ENCODE data around the gene SHCBP1. TPM values are rescaled to one million over a fixed set of nuclear protein-coding genes. Genes with fewer than 3 reads are reported as not detected.

SHCBP1 gene
- total RNA-seq, 4 donors from 2014 or later: 1.8 TPM; not detected in 3

DNA sequence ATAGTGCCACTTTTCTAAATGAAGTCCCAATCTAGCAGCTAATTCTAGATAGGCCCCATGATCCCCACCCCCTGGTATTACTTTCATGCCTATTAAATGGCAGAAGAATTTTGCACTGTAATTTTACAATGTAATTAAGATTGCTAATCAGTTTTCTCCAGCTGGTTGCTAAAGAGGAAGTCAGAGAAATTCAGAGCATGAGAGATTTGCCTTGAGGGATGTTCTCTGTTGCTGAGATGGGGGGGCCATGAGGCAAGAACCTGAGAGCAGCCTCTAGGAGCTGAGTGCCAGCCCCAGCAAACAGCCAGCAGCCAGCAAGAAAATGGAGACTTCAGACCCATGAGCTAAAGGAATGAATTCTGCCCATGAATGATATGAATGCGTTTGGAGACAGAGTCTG lies 38.9 kb downstream of the SHCBP1 start:
- Histone ChIP-seq H3K27ac (no peak overlapping the region), H3K4me3 (replicated peaks in 1 of 3) (no peak overlapping the region), H3K4me1 (no peaks in the 10 kb centered on the region), H3K27me3 (no peaks in the 10 kb centered on the region), H3K36me3 (no peaks in the 10 kb centered on the region), H3K9me3 (no peaks in the 10 kb centered on the region)
- 86 to 95% methylated on average over 1 of the region's 1 CpG for WGBS, 2 donors
- DNase-seq: no peak
- intact Hi-C loops (cut with DNase I): no loop called here
- TF ChIP-seq CTCF (IDR thresholded peaks at IDR 0.05): no peak
- TF ChIP-seq POLR2A (IDR thresholded peaks at IDR 0.05): no peak

DNA sequence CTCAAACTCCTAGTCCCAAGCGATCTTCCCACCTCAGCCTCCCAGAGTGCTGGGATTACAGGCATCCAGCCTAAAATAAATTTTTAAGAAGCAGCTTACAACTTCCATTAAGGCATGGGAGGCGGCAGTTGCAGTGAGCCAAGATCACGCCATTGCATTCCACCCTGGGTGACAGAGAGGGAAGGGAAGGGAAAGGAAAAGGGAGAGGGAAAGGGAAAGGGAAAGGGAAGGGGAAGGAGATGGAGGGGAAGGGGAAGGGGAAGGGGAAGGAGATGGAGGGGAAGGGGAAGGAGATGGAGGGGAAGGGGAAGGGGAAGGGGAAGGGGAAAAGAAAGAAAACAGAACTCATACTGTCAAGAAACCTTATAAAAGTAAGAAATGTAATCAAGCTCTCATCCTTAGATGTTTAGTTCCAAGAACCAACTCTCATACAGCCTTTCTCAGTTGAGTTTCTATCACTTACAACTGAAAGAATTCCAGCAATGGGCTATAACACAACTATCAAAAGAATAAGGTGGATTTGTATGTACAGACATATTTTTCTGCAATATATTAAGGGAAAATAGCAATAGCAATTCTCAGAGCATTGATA lies 43.1 kb downstream of the SHCBP1 start:
- TF ChIP-seq CTCF (IDR thresholded peaks at IDR 0.05) (no peak), POLR2A (IDR thresholded peaks at IDR 0.05) (no peak)
- intact Hi-C loops (cut with DNase I): no loop called here
- no peaks in the 10 kb centered on the region for H3K9me3 ChIP-seq
- H3K4me3 ChIP-seq (replicated peaks in 1 of 3): no peak overlapping the region
- no peaks in the 10 kb centered on the region for H3K27me3 ChIP-seq
- H3K36me3 ChIP-seq: no peaks in the 10 kb centered on the region
- no peak for DNase-seq
- no peak overlapping the region for H3K27ac ChIP-seq
- WGBS, 2 donors: 95 to 97% methylated on average over 3 of the region's 3 CpGs
- no peaks in the 10 kb centered on the region for H3K4me1 ChIP-seq

DNA sequence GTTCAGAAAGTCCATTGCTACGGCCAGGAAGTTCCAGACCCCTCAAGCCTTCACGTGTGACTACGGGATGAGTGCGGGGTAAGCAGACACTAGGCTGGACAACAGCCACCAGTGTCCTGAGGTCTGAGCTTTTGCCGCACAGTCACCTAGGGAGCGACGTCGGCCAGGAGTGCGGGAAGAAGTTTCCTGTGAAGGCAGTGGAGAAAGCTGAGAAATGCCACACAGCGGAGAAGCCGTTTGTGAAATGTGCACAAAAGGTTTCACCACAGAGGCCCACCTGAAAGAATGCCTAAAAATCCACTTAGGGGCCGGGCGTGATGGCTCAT lies 47.4 kb downstream of the SHCBP1 start:
- TF ChIP-seq CTCF (IDR thresholded peaks at IDR 0.05) (no peak), POLR2A (IDR thresholded peaks at IDR 0.05) (no peak)
- no peaks in the 10 kb centered on the region for H3K4me1 ChIP-seq
- H3K4me3 ChIP-seq (replicated peaks in 1 of 3): no peak overlapping the region
- H3K27me3 ChIP-seq: no peaks in the 10 kb centered on the region
- no peaks in the 10 kb centered on the region for H3K9me3 ChIP-seq
- WGBS, 2 donors: 83 to 86% methylated on average over 13 of the region's 13 CpGs
- no peak for DNase-seq
- no peak overlapping the region for H3K27ac ChIP-seq
- H3K36me3 ChIP-seq: no peaks in the 10 kb centered on the region
- intact Hi-C loops (cut with DNase I): no loop called here

DNA sequence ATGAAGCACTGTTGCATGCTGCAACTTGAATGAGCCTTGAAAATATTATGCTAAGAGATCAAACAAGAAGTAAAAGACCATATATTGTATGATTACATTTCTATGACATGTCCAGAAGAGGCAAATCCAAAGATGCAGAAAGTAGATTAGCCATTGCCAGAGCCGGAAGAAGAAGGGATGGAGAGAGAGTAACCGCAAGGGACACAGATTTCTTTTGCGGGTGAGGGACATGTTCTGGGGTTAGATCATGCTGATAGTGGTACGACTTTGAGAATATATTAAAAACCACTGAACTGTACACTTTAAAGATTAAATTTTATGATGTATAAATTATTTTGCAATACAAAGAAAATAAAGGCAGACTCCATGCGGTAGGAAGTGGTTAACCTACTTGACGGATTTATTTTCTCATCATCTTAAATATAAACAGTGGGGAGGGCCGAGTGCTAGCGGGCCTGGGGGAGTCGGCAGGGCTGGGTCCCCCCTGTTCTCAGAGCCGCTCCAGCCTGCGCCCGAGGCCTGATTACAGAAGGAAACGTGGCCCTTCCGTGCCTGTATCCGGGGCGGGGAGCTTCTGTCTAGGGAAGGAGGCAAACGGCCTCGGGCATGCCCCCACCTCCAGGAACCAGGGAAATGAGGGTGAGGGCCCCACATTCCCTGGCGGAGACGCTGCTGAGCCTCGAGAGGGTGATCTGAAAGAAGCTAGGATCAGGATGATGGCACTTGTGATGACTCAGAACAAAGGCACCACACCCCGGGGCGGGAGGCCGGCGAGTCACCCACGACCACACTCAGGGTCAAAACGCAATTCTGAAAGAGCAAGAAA lies 48.0 kb downstream of the SHCBP1 start:
- Histone ChIP-seq H3K36me3 (no peaks in the 10 kb centered on the region), H3K27ac (no peak overlapping the region), H3K4me3 (replicated peaks in 1 of 3) (no peak overlapping the region), H3K27me3 (no peaks in the 10 kb centered on the region), H3K9me3 (no peaks in the 10 kb centered on the region), H3K4me1 (no peaks in the 10 kb centered on the region)
- TF ChIP-seq CTCF (IDR thresholded peaks at IDR 0.05) (no peak), POLR2A (IDR thresholded peaks at IDR 0.05) (no peak)
- no peak for DNase-seq
- intact Hi-C loops (cut with DNase I): no loop called here
- 75 to 76% methylated on average over 25 to 26 of the region's 27 CpGs for WGBS, 2 donors

DNA sequence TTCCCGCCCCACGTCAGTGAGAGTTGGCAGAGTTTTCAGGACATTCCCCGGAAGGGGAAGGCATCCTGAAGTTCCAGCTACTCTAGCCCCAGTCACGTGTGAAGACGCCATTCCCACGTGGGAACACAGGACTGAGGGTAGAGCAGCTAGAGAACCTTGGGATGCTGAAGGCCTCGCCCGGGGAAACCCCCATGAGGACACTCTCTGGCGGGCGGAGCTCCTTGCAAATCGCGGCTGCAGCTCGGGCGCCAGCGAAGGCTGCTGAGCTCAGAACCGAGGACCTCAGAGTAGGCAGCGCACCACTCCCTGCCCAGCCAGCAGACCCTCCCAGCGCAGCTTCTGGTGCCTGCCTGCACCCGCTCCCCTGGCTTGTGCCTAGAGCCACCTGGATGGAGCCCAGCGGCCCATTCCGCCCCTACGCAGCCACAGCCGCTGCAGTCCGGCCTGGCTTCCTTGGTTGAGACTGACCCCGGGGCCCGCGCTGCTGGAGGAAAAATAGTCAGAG lies 51.9 kb downstream of the SHCBP1 start:
- WGBS, 2 donors: 81 to 90% methylated on average over 6 to 10 of the region's 27 CpGs
- Histone ChIP-seq H3K27ac (no peak overlapping the region), H3K36me3 (no peaks in the 10 kb centered on the region), H3K4me1 (no peaks in the 10 kb centered on the region), H3K27me3 (no peaks in the 10 kb centered on the region), H3K4me3 (replicated peaks in 1 of 3) (no peak overlapping the region), H3K9me3 (no peaks in the 10 kb centered on the region)
- DNase-seq: no peak
- TF ChIP-seq POLR2A (IDR thresholded peaks at IDR 0.05): no peak
- no peak for TF ChIP-seq CTCF (IDR thresholded peaks at IDR 0.05)
- intact Hi-C loops (cut with DNase I): no loop called here

All from thyroid gland (tissue), 4 donors.